NCI-H2227 (cell line): Measurements from ENCODE around the gene GMPPA.
A peak's percentile ranks its signal among the peaks of the same experiment; 100 is the strongest.

Experiments
- DNase-seq: peaks from one replicate; lab custom pipeline; 2025; ENCODE audit not compliant: unreplicated experiment; lab: John Stamatoyannopoulos, UW

The GMPPA gene

DNA sequence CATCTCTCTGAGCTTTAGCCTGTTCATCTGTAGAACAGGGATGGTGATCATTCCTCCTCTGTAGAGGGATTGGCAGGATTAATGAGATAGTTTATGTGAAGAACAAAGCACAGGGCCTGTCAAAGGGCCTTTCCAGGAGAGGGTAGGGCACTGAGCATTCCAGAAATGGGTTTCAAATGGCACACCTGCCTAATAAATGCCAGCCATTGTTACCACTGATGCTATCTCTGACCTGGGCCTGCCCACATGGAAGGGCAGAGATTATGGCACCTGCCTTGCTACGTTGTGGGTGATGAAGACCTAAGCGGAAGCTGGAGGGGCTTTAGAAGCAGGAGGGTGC lies 31.0 kb upstream of the GMPPA start:
- no peak for DNase-seq

DNA sequence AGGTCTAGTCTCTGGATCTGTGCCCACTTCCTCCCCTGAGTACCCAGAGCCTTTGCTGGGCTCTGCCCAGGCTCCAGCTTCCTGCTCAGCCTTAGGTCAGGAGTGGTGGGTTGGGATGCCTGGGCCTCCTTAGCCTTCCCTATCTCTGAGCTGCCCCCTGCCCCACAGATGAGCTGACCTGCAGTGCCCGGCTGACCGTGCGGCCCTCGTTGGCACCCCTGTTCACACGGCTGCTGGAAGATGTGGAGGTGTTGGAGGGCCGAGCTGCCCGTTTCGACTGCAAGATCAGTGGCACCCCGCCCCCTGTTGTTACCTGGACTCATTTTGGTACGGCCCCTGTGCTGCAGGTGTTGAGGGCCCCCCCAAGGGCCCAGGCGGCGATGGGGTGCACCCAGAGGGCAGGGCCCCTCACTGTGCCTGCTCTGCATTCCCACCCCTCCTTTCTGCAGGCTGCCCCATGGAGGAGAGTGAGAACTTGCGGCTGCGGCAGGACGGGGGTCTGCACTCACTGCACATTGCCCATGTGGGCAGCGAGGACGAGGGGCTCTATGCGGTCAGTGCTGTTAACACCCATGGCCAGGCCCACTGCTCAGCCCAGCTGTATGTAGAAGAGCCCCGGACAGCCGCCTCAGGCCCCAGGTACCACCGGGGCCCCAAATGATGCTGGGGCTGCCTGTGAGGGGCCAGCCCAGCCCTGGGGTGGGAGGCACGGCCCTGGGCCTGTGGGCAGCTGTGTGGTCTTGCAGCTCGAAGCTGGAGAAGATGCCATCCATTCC lies 30.1 kb upstream of the GMPPA start:
- no peak for DNase-seq

DNA sequence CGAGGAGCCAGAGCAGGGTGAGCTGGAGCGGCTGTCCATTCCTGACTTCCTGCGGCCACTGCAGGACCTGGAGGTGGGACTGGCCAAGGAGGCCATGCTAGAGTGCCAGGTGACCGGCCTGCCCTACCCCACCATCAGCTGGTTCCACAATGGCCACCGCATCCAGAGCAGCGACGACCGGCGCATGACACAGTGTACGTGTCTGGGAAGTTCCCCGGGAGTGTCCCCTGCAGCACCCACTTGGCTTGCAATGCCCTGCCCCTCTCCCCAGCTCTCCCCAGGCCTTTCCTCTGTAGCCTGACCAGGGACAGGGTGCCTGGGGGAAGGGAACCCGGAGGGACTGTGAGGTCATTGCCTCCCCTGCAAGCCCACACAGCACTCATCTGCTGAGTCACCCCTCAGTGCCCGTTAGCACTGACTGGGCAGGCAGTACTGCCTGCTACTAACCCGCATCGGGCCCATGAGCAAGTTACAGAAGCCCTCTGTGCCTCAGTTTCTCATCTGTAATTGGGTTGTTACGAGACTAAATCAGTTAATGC lies 29.4 kb upstream of the GMPPA start:
- DNase-seq: no peak

DNA sequence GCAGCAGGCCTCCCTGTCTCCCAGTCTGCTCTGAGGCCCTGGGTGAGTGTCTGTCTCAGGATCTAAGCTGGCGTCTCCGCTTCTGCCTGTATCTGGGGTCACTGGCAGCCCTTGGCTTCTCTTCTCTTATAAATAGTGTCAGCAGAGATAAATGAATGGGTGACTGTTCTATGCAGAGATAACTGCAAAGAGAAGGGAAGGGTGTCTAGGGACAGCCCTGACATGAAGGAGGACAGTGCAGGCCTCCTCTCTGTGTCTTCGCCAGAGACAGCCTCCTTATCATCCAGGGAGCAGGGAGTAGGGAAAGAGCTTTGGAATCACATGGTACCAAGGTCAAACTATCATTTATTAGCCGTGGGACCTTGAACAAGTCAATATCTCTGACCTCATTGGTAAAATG lies 28.3 kb upstream of the GMPPA start:
- DNase-seq: no peak

DNA sequence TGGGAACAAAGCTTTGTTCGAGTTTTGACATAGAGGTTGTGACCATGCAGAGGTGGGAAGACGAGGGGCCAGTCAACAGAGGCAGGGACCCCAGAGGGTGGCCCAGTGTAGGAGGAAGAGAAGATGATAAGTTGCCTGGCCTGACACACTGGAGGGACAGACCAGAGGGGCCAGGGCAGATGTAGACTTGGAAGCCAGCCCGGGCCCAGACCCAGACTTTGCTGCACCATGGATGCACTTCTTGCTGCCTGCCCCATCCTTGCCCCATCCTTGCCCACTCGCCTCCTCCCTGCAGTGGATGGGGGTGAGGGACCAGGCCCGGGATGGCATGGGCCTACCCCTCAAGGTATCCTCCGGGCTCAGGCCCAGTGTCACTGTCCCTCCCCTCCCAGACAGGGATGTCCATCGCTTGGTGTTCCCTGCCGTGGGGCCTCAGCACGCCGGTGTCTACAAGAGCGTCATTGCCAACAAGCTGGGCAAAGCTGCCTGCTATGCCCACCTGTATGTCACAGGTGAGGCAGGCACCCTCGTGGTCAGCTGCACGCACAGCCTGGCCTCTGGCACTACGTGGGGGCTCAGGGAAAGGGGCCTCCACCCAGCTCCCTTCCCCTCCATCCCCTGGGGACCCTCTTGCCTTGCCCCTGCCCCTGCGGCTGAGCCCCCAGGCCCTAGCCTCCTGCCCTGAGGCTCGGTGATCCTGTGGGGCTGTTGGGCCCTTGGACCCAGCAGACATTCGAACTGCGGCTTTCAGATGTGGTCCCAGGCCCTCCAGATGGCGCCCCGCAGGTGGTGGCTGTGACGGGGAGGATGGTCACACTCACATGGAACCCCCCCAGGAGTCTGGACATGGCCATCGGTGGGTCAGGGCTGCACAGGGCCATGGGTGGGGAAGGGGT lies 27.0 kb upstream of the GMPPA start:
- DNase-seq: no peak

DNA sequence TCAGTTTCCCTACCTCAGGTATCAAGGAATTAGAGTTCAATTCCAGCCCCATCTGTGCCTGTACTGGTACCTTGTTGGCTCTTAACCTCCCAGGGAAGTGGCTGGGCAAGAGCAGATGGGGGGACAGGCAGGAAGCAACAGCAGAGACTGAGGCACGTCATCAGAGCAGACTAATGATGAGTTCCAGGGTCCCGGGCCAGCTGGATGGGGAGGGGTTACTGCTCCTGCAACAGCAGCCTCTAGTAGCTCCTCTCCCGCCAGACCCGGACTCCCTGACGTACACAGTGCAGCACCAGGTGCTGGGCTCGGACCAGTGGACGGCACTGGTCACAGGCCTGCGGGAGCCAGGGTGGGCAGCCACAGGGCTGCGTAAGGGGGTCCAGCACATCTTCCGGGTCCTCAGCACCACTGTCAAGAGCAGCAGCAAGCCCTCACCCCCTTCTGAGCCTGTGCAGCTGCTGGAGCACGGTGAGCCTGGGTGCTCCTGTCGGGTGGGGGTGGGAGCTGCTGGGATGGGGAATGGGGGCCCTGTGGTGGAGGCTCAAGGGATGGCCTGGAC lies 26.0 kb upstream of the GMPPA start:
- DNase-seq: no peak

DNA sequence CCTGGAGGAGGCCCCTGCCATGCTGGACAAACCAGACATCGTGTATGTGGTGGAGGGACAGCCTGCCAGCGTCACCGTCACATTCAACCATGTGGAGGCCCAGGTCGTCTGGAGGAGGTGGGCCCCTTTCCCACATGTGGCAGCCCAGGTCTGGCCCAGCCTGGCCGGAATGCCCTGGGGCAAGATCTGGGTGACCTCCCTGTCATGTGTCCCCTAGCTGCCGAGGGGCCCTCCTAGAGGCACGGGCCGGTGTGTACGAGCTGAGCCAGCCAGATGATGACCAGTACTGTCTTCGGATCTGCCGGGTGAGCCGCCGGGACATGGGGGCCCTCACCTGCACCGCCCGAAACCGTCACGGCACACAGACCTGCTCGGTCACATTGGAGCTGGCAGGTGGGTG lies 25.2 kb upstream of the GMPPA start:
- no peak for DNase-seq

DNA sequence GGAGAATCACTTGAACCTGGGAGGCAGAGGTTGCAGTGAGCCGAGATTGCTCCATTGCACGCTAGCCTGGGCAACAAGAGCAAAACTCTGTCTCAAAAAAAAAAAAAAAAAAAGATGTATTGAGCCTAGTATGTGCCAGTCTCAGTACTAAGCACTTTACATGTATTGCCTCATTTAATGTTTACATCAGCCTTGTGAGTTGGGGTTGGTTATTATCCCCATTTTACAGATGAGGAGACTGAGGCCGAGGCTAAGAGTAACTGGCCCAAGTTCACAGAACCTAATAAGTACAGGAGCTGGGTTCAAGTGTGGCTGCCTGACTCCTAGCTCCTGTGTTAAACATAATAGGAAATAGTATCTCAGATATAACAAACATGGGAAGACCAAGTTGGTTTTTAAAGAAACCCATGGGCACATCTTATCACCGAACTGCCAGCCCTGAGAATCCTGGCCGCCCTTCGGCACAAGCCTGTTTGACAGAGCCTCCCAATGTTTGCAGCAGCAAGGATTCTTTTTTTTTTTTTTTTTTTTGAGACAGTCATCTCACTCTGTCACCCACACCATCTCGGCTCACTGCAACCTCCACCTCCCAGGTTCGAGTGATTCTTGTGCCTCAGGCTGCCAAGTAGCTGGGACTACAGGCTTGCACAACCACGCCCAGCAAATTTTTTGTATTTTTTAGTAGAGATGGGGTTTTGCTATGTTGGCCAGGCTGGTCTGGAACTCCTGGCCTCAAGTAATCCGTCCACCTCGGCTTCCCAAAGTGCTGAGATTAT lies 24.2 kb upstream of the GMPPA start:
- DNase-seq: no peak

DNA sequence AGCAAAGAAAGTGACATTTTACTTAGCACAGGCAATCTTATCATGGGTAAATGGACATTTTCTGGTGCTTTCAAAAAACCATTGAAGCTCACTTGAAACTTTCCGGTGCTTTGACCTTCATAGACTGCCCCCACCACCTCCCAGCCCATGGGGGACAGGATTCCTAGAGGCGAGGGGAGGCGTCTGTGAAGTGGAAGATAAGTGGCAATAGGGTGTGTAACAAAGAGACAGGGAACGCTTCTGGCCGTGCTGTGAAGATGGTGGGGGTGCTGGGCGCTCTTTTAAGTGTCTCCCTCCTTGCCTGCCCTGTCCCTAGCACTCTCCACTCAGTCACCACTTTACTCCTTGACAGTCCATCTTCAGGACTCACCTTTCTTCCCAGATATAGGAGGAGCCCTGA lies 23.4 kb upstream of the GMPPA start:
- peak; percentile 20 for DNase-seq

DNA sequence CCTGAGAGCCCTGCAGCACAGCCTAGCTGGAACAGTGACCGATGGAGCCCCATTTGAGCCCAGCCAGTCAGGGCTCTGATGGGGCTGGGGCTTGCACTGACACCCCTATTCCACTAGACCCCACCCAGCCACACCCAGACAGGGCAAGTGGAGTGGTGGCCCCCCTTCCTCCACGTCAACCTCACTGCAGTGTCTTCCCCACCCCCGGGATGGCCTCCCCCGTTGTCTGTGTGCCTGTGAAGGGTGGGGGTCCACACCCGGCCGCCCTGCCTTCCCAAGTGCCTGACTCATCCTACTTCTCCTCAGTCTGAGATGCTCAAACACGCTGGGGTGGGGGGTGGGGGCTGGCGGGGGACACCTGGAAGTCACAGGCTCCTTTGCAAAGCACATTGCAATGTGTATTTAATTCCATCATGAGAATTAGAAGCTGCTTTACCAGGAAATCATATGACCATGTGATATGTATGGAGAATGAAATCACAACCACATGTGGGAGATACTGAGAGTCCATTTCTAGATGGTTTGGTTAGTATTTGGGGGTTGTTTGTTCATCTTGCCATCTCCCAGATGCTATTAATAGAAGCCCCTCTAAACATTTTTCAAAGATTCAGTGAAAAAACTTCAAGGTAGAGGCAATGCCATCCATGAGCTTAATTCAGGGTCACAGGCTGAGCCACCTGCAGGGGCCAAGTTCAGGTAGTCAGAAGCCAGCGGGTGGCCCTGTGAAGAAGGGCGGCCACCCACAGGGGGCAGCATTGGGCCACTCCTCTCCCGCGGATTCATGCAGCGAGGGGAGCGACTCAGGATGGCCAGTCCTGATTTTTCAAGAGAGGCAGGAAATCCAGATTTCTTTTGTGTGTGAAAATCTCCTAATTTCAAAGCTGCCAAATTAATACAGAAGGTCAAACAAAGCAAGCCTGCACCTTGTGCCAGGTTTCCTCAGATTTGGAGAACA lies 22.7 kb upstream of the GMPPA start:
- DNase-seq: peak; percentile 79

DNA sequence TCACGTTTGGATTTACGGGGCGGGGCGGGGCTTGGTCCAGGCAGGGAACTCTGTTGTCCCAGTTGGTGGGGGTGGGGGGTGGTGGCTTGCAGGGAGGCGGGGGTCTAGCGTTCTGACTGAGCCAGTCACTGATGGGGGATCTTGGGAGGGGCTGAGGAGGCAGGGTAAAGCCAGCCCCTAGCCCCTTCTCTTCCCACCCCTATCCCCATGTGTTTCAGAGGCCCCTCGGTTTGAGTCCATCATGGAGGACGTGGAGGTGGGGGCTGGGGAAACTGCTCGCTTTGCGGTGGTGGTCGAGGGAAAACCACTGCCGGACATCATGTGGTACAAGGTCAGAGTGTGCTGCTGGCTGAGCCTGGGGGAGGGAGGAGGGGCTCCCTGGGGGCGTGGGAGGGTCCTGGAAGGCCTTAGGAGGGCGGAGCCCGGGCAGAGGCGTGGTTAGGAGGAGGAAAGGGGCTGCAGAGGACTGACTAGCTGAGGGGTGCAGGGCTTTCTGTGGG lies 22.0 kb upstream of the GMPPA start:
- DNase-seq: peak; percentile 62

DNA sequence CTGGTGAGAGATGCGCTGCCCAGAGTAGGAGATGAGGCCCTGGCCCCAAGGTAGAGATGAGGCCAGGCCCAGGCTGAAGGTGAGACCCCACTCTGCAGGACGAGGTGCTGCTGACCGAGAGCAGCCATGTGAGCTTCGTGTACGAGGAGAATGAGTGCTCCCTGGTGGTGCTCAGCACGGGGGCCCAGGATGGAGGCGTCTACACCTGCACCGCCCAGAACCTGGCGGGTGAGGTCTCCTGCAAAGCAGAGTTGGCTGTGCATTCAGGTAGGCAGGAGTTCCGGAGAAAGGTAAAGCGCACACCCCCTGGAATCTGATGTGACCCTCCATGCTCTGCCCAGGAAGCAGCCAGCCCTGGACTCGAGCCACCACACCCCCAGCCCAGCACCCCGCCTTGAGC lies 21.5 kb upstream of the GMPPA start:
- no peak for DNase-seq

DNA sequence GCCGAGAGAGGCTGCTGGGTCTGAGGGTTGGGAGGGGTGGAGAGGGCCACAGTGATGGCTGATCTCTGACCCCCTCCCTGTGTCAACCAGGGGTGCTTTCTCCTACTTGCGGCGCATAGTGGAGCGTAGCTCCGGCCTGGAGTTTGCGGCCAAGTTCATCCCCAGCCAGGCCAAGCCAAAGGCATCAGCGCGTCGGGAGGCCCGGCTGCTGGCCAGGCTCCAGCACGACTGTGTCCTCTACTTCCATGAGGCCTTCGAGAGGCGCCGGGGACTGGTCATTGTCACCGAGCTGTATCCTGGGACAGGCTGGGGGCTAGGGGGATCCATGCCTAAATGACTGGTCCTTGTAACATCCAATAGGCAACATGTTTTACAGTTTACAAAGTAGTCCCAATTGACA lies 20.9 kb upstream of the GMPPA start:
- DNase-seq: no peak

DNA sequence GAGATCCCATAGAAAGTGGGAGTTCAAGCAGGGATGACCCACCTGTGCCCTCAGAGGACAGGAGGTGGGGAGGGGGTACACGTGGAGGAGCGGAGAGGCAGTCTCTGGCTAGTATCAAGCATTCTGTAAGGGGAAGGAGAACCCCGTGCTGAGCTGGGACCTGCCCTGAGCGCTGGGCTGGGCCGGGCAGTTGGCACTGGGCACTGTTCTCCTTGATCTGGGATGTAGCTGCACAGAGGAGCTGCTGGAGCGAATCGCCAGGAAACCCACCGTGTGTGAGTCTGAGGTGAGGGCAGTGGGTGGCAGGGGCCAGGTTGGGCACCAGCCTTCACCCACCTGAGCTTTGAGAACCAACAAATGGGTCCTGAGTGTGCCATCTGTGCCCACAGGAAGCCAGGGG lies 19.8 kb upstream of the GMPPA start:
- no peak for DNase-seq

DNA sequence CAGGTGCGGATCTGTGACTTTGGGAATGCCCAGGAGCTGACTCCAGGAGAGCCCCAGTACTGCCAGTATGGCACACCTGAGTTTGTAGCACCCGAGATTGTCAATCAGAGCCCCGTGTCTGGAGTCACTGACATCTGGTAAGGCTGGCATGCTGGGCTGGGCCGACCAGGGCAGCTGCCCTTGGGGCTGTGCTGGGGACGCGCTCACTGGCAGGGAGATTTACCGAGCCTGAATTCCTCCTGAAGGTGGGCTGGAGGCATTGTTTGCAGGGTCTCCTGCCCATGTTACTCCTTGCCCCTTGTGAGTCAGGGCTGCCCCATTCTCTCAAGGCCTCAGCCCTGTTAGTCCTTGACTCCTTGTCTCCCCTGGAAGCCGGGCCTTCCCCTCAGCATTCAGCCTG lies 18.7 kb upstream of the GMPPA start:
- no peak for DNase-seq

DNA sequence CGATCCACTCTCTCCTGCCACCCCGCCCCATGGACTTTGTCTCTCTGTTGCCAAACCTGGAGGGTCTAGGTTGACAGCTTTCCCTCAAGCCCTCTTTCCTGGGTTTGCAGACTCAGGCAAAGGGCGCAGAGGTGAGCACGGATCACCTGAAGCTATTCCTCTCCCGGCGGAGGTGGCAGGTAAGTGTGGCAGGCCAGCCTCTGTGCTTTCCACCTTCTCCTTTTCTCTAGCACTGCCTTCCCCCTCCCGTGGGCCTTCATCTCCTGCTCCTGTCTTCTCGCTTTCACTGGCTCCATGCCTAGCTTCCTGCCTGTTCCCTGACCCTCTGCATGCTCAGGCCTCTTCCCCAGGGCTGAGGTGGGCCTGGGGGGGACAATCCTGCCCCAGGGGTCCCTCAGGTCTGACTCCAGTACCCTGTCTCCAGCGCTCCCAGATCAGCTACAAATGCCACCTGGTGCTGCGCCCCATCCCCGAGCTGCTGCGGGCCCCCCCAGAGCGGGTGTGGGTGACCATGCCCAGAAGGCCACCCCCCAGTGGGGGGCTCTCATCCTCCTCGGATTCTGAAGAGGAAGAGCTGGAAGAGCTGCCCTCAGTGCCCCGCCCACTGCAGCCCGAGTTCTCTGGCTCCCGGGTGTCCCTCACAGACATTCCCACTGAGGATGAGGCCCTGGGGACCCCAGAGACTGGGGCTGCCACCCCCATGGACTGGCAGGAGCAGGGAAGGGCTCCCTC lies 15.9 kb upstream of the GMPPA start:
- no peak for DNase-seq

DNA sequence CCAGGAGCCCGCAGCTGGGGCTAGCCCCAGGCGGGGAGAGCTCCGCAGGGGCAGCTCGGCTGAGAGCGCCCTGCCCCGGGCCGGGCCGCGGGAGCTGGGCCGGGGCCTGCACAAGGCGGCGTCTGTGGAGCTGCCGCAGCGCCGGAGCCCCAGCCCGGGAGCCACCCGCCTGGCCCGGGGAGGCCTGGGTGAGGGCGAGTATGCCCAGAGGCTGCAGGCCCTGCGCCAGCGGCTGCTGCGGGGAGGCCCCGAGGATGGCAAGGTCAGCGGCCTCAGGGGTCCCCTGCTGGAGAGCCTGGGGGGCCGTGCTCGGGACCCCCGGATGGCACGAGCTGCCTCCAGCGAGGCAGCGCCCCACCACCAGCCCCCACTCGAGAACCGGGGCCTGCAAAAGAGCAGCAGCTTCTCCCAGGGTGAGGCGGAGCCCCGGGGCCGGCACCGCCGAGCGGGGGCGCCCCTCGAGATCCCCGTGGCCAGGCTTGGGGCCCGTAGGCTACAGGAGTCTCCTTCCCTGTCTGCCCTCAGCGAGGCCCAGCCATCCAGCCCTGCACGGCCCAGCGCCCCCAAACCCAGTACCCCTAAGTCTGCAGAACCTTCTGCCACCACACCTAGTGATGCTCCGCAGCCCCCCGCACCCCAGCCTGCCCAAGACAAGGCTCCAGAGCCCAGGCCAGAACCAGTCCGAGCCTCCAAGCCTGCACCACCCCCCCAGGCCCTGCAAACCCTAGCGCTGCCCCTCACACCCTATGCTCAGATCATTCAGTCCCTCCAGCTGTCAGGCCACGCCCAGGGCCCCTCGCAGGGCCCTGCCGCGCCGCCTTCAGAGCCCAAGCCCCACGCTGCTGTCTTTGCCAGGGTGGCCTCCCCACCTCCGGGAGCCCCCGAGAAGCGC lies 15.0 kb upstream of the GMPPA start:
- no peak for DNase-seq
